ENCODE results near the gene RFTN1. TPM values are rescaled to one million over a fixed set of nuclear protein-coding genes. Genes with fewer than 3 reads are reported as not detected.

RFTN1 gene
- total and polyA plus RNA-seq, 7 donors, result 9.1 to 33.1 (median 15.9) TPM

- Histone ChIP-seq H3K4me3 (no peak overlapping the region), H3K27ac (peak overlapping the region; percentile 59), H3K36me3 (ENCODE audit: insufficient read depth in 1 of 2, low read depth in 1 of 2) (peaks cover 0 to 8% of the 10 kb centered on the region in 2 donors), H3K9me3 (no peaks in the 10 kb centered on the region), H3K27me3 (ENCODE audit: insufficient read depth in 3 of 3, low read length in 2 of 3) (no peaks in the 10 kb centered on the region), H3K4me1 (peaks cover 17% of the 10 kb centered on the region)
- no peak for ATAC-seq
- TF ChIP-seq CTCF (IDR thresholded peaks at IDR 0.05), result no peak
- intact Hi-C loops (cut with DNase I), result no loop called here
- DNase-seq, result no peak
- WGBS, 3 donors, result 92 to 96% (median 93%) methylated on average over 3 of the region's 3 CpGs
Observed at GRCh38 chr3:16471897-16472296, 41.6 kb downstream of the RFTN1 start.

GRCh38 chr3:16470590-16470989 is 42.9 kb downstream of the RFTN1 start:
- Histone ChIP-seq H3K4me3 (no peak overlapping the region), H3K4me1 (peaks cover 17% of the 10 kb centered on the region), H3K9me3 (no peaks in the 10 kb centered on the region), H3K27me3 (ENCODE audit: insufficient read depth in 3 of 3, low read length in 2 of 3) (no peaks in the 10 kb centered on the region), H3K27ac (no peak overlapping the region), H3K36me3 (ENCODE audit: insufficient read depth in 1 of 2, low read depth in 1 of 2) (peaks cover 0 to 8% of the 10 kb centered on the region in 2 donors)
- DNase-seq (no peak), ATAC-seq (no peak)
- TF ChIP-seq CTCF (IDR thresholded peaks at IDR 0.05), result no peak
- intact Hi-C loops (cut with DNase I), result no loop called here
- WGBS, 3 donors, result 82 to 89% (median 82%) methylated on average over 1 of the region's 1 CpG

GRCh38 chr3:16468336-16469098 is 45.0 kb downstream of the RFTN1 start:
- intact Hi-C loops (cut with DNase I), result no loop called here
- TF ChIP-seq CTCF (IDR thresholded peaks at IDR 0.05), result no peak
- ATAC-seq (peak in 1 of 4 donors; percentile 28), DNase-seq (no peak)
- no peaks in the 10 kb centered on the region for H3K9me3 ChIP-seq
- H3K4me1 ChIP-seq, result peaks cover 28% of the 10 kb centered on the region
- H3K36me3 ChIP-seq (ENCODE audit: insufficient read depth in 1 of 2, low read depth in 1 of 2), result peaks cover 0 to 8% of the 10 kb centered on the region in 2 donors
- 53 to 66% (median 56%) methylated on average over 10 of the region's 10 CpGs for WGBS, 3 donors
- H3K4me3 ChIP-seq, result no peak overlapping the region
- H3K27me3 ChIP-seq (ENCODE audit: insufficient read depth in 3 of 3, low read length in 2 of 3), result no peaks in the 10 kb centered on the region
- H3K27ac ChIP-seq, result no peak overlapping the region

- WGBS, 3 donors, result 44 to 61% (median 50%) methylated on average over 6 of the region's 6 CpGs
- ATAC-seq, result no peak
- no peaks in the 10 kb centered on the region for H3K9me3 ChIP-seq
- H3K27me3 ChIP-seq (ENCODE audit: insufficient read depth in 3 of 3, low read length in 2 of 3), result no peaks in the 10 kb centered on the region
- no peak for DNase-seq
- no peak overlapping the region for H3K4me3 ChIP-seq
- intact Hi-C loops (cut with DNase I), result no loop called here
- H3K36me3 ChIP-seq (ENCODE audit: insufficient read depth in 1 of 2, low read depth in 1 of 2), result peaks cover 0 to 8% of the 10 kb centered on the region in 2 donors
- H3K4me1 ChIP-seq, result peaks cover 26% of the 10 kb centered on the region
- H3K27ac ChIP-seq, result no peak overlapping the region
- no peak for TF ChIP-seq CTCF (IDR thresholded peaks at IDR 0.05)
Observed at GRCh38 chr3:16468002-16468335, 45.5 kb downstream of the RFTN1 start.

- intact Hi-C loops (cut with DNase I), result no loop called here
- Histone ChIP-seq H3K4me1 (peaks cover 21% of the 10 kb centered on the region), H3K9me3 (no peaks in the 10 kb centered on the region), H3K27me3 (ENCODE audit: insufficient read depth in 3 of 3, low read length in 2 of 3) (no peaks in the 10 kb centered on the region), H3K36me3 (ENCODE audit: insufficient read depth in 1 of 2, low read depth in 1 of 2) (peaks cover 0 to 8% of the 10 kb centered on the region in 2 donors), H3K4me3 (no peak overlapping the region), H3K27ac (no peak overlapping the region)
- TF ChIP-seq CTCF (IDR thresholded peaks at IDR 0.05), result no peak
- WGBS, 3 donors, result 70 to 88% (median 79%) methylated on average over 8 of the region's 9 CpGs
- DNase-seq (no peak), ATAC-seq (no peak)
Observed at GRCh38 chr3:16467393-16467792, 46.1 kb downstream of the RFTN1 start.

Data from psoas muscle (tissue), 8 donors.